ENCODE results near the gene FMN1.

FMN1 gene

GRCh38 chr15:32864051-32864450, 330.5 kb downstream of the FMN1 start:
- in situ Hi-C loops (cut with HindIII; ENCODE audit: low sequenced_read_pairs): no loop called here
- TF ChIP-seq, protein P1, sequence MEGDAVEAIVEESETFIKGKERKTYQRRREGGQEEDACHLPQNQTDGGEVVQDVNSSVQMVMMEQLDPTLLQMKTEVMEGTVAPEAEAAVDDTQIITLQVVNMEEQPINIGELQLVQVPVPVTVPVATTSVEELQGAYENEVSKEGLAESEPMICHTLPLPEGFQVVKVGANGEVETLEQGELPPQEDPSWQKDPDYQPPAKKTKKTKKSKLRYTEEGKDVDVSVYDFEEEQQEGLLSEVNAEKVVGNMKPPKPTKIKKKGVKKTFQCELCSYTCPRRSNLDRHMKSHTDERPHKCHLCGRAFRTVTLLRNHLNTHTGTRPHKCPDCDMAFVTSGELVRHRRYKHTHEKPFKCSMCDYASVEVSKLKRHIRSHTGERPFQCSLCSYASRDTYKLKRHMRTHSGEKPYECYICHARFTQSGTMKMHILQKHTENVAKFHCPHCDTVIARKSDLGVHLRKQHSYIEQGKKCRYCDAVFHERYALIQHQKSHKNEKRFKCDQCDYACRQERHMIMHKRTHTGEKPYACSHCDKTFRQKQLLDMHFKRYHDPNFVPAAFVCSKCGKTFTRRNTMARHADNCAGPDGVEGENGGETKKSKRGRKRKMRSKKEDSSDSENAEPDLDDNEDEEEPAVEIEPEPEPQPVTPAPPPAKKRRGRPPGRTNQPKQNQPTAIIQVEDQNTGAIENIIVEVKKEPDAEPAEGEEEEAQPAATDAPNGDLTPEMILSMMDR (IDR thresholded peaks at IDR 0.05; ENCODE audit: low read depth, low read length, missing control alignments): no peak
- DNase-seq (ENCODE audit: low read depth): no peak
- no peak overlapping the region for H3K4me3 ChIP-seq (ENCODE audit: low read depth, low read length)

DNA sequence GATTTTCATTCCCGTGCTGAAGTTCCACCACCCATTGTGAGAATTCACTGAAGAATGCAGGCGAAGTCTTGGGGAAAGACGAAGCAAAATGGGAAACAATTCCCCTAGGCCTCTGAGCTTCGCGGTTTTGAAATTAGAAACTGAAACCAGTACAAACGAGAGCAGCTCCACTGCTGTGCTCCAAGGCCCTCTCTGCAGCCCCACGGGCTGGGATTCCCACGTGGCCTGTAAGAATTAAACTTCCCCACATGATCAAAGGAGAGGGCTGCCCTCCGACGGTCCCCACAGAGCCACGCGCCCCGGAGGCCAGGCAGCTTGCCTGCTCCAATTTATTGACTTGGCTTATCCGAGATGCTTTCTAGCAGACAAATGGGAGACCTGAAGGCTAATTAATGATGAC, 332.8 kb downstream of the FMN1 start:
- H3K4me3 ChIP-seq (ENCODE audit: low read depth, low read length): peak overlapping the region; percentile 8
- in situ Hi-C loops (cut with HindIII; ENCODE audit: low sequenced_read_pairs): no loop called here
- DNase-seq (ENCODE audit: low read depth): peak; percentile 86
- TF ChIP-seq, protein P1 (IDR thresholded peaks at IDR 0.05; ENCODE audit: low read depth, low read length, missing control alignments): no peak

GRCh38 chr15:32861174-32861573, 333.3 kb downstream of the FMN1 start:
- TF ChIP-seq, protein P1 (IDR thresholded peaks at IDR 0.05; ENCODE audit: low read depth, low read length, missing control alignments): no peak
- H3K4me3 ChIP-seq (ENCODE audit: low read depth, low read length): no peak overlapping the region
- no peak for DNase-seq (ENCODE audit: low read depth)
- in situ Hi-C loops (cut with HindIII; ENCODE audit: low sequenced_read_pairs): no loop called here

GRCh38 chr15:32859996-32860395, 334.5 kb downstream of the FMN1 start:
- no peak for DNase-seq (ENCODE audit: low read depth)
- in situ Hi-C loops (cut with HindIII; ENCODE audit: low sequenced_read_pairs): no loop called here

DNA sequence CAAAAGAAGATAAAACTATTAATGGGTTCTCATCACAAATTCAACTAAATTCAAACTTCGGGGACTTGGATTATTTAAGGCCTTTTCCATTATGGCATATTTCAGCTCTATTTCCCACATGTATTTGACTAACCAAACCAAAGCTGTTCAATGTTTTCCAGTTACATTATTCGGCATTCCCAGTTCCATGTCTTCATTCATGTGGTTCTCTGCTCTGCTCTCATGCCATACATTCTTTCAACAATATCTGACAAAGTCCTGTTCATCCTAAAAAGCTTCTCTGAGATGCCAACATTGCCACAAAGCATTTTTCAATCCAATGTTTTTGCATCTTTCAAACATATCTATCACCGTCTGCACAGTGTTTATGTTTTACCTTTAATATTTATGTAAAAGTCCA, 335.3 kb downstream of the FMN1 start:
- no peak overlapping the region for H3K4me3 ChIP-seq (ENCODE audit: low read depth, low read length)
- DNase-seq (ENCODE audit: low read depth): no peak
- in situ Hi-C loops (cut with HindIII; ENCODE audit: low sequenced_read_pairs): no loop called here
- TF ChIP-seq, protein P1 (IDR thresholded peaks at IDR 0.05; ENCODE audit: low read depth, low read length, missing control alignments): no peak

More at GRCh38 chr15:32859996-32860395, 334.5 kb downstream of the FMN1 start:
- TF ChIP-seq, protein P1 (IDR thresholded peaks at IDR 0.05; ENCODE audit: low read depth, low read length, missing control alignments): no peak
- H3K4me3 ChIP-seq (ENCODE audit: low read depth, low read length): no peak overlapping the region

DNA sequence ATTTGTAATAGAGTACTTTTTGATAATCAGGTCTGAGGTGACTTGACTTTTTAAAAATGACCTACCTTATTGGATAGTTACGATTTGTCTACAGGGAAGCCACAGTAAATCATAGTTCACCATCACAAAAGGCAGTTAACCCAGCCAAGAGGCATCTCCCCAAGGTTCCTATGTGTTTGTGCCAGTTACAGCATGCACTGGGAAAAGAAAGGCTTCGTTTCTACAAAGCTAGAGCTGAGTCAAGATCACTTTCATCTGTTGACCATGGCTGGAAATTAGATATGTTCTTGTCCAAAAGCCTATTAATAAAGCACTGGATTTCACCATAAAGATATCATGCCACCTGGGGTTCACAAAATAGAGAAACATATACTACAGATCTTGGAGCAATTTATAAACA, 336.8 kb downstream of the FMN1 start:
- in situ Hi-C loops (cut with HindIII; ENCODE audit: low sequenced_read_pairs): no loop called here
- DNase-seq (ENCODE audit: low read depth): no peak
- no peak overlapping the region for H3K4me3 ChIP-seq (ENCODE audit: low read depth, low read length)
- TF ChIP-seq, protein P1 (IDR thresholded peaks at IDR 0.05; ENCODE audit: low read depth, low read length, missing control alignments): no peak

GRCh38 chr15:32856753-32857152, 337.8 kb downstream of the FMN1 start:
- TF ChIP-seq, protein P1 (IDR thresholded peaks at IDR 0.05; ENCODE audit: low read depth, low read length, missing control alignments): no peak
- no peak overlapping the region for H3K4me3 ChIP-seq (ENCODE audit: low read depth, low read length)
- DNase-seq (ENCODE audit: low read depth): peak; percentile 47
- in situ Hi-C loops (cut with HindIII; ENCODE audit: low sequenced_read_pairs): no loop called here

Measured in astrocyte of the cerebellum (primary cell).